K562 (cell line): ENCODE results near the gene EBF4. TPM values are rescaled to one million over a fixed set of nuclear protein-coding genes. Genes with fewer than 3 reads are reported as not detected.

Experiments
- CBX8 ChIP-seq: fragments of 200-600 bp; sonication (generic); IDR thresholded peaks from 2 replicates; pipeline ENCODE4 v1.6.1; 2012; ENCODE audit warnings: borderline replicate concordance, mixed run types, low read depth, mild to moderate bottlenecking, moderate library complexity, mixed read lengths, low read length, control low read depth, inconsistent platforms; ENCODE audit not compliant: poor library complexity, severe bottlenecking; ENCODE audit errors: extremely low read depth
- ETV6 ChIP-seq, 3 experiments: fragments of 150-350 bp in 1 of 3; sonication (generic) in 1 of 3; formaldehyde crosslinking in 1 of 3; IDR thresholded peaks; 2 replicates each; pipeline versions ENCODE4 v1.6.1 to v1.8.0; 2014 to 2022; ENCODE audit warnings: borderline replicate concordance in 2 of 3, low read depth in 2 of 3, antibody characterized with exemption in 1 of 3, low read length in 1 of 3, mild to moderate bottlenecking in 1 of 3, missing genetic modification reagents in 1 of 3
- EWSR1 ChIP-seq: fragments of 450-650 bp; IDR thresholded peaks from 2 replicates; pipeline ENCODE4 v1.6.1; 2018; ENCODE audit warnings: borderline replicate concordance, mild to moderate bottlenecking, low read depth, moderate library complexity; ENCODE audit not compliant: partially characterized antibody
- KDM1A ChIP-seq, 2 experiments: fragments of 450-650 bp; IDR thresholded peaks; 2 replicates each; pipeline ENCODE4 v1.6.1; 2016; ENCODE audit warnings: mild to moderate bottlenecking in 2 of 2
- MAZ ChIP-seq, 2 experiments: fragments of 450-650 bp in 1 of 2; sonication (generic) in 1 of 2; formaldehyde crosslinking; IDR thresholded peaks in 1 of 2; conservative IDR thresholded peaks in 1 of 2; 2 replicates each; pipeline versions ENCODE4 v1.4.0 to v1.5.0; 2020; ENCODE audit warnings: mild to moderate bottlenecking in 1 of 2, missing genetic modification reagents in 1 of 2
- MTA2 ChIP-seq: fragments of 450-650 bp; IDR thresholded peaks from 2 replicates; pipeline ENCODE4 v1.6.1; 2016; ENCODE audit warnings: low read depth
- NBN ChIP-seq: fragments of 450-650 bp; IDR thresholded peaks from 2 replicates; pipeline ENCODE4 v1.6.1; 2016; ENCODE audit warnings: low read depth, mild to moderate bottlenecking
- RBM39 ChIP-seq: fragments of 200-400 bp; formaldehyde crosslinking; optimal IDR thresholded peaks from 2 replicates; pipeline ENCODE3; 2018; ENCODE audit warnings: low read depth, low read length
- SAP30 ChIP-seq: fragments of 200-600 bp; sonication (generic); IDR thresholded peaks from 2 replicates; pipeline ENCODE4 v1.6.1; 2012; ENCODE audit warnings: borderline replicate concordance, low read depth, mild to moderate bottlenecking, moderate library complexity, low read length, control low read depth, inconsistent platforms; ENCODE audit not compliant: insufficient read depth, poor library complexity, severe bottlenecking
- TEAD1 ChIP-seq, 2 experiments: fragments of 450-650 bp in 1 of 2; sonication (generic) in 1 of 2; formaldehyde crosslinking; IDR thresholded peaks; 2 replicates each; pipeline versions ENCODE4 v1.4.0 to v1.8.0; 2020 to 2022; ENCODE audit warnings: mild to moderate bottlenecking in 2 of 2, missing genetic modification reagents in 1 of 2
- ZFX ChIP-seq: sonication (generic); formaldehyde crosslinking; IDR thresholded peaks from 2 replicates; pipeline ENCODE4 v1.8.0; 2022; ENCODE audit warnings: mild to moderate bottlenecking, missing genetic modification reagents, moderate library complexity
- ZNF282 ChIP-seq: sonication (generic); formaldehyde crosslinking; IDR thresholded peaks from 2 replicates; pipeline ENCODE4 v1.8.1; 2023; ENCODE audit warnings: missing genetic modification reagents
- ZNF707 ChIP-seq: fragments of 250-450 bp; sonication (Bioruptor Pico); conservative IDR thresholded peaks from 2 replicates; pipeline ENCODE4 v1.8.0; 2022; ENCODE audit warnings: inconsistent platforms, mild to moderate bottlenecking, moderate library complexity
- polyA plus RNA-seq, 8 experiments: library from polyadenylated mRNA; depleted of rRNA in 4 of 8; stranded (reverse) in 5 of 8; unstranded in 3 of 8; fragments of >200 nt; fragmentation: Nextera tagmentation in 2 of 8; fragmentation: Illumina TruSeq in 1 of 8; extraction: Ambion mirVana in 2 of 8; extraction: Trizol in 1 of 8; gene quantifications; 2 replicates each; pipeline versions ENCODE4 v1.2.1 to v1.2.3, GENCODE V29; 2011 to 2014; ENCODE audit warnings: inconsistent platforms in 1 of 8, missing spikeins in 1 of 8
- total RNA-seq, 7 experiments: library from RNA; depleted of rRNA in 6 of 7; stranded (reverse); fragments of >200 nt in 6 of 7; fragmentation: Illumina TruSeq in 2 of 7; extraction: Trizol in 2 of 7; gene quantifications; 2 replicates each; pipeline versions ENCODE4 v1.2.1 to v1.2.3, GENCODE V29; 2011 to 2021; ENCODE audit warnings: low replicate concordance in 1 of 7
- TF ChIP-seq, protein P1 (sequence below), 2 experiments: fragments of 450-650 bp; IDR thresholded peaks; 2 replicates each; pipeline ENCODE4 v1.6.1; 2016; ENCODE audit warnings: mild to moderate bottlenecking in 2 of 2, borderline replicate concordance in 1 of 2, low read depth in 1 of 2, moderate library complexity in 1 of 2
- TF ChIP-seq, protein P2 (sequence below): fragments of 250-450 bp; sonication (Bioruptor Pico); IDR thresholded peaks from 2 replicates; pipeline ENCODE4 v1.8.0; 2022; ENCODE audit warnings: inconsistent platforms

EBF4 gene
- total and polyA plus RNA-seq, 9 of the 15 experiments (the other 6 are each of a cell fraction or from before 2014, with no cell fraction given): 0.09 TPM; not detected in 8

DNA sequence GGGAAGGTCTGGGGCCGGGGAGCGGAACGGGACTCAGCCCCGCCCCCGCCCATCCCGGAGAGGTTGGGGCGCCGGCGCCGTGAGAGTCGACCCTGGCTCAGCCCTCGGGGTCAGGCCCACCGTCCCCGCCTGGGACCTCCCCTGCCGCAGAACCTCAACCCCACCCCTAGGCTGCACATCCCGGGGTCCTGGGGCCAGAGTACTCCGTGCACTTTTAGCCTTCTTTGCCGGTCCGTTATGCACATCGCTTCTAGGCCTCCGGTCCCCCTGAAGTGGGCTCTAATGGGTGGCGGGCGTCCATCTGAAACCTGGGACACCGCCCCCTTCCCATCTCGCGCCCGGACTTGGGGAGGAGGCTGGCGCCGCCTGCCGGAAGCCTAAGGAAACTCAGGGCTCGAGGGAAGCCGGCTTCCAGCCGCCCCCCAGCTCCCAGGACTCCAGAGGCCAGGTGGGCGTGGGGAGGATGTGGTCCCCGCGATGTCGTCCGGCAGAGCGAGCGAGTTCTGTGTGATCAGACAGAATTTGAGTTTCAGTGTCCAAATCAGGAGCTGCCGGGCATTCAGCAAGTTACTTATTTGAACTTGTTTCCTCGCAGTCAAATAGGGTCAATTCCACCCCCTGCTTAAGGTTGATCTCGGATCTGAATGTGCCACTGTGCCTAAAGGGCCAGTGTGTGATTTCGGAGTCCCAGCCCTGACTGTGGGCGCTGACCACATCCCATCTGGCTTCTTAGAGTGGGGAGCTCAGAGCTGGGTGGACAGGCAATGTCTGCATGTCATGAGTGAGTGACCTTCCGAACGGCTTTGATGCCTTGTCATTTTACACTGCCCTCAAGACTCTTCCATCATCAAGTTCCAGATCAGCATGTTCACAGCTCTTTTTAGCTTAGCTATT lies 60.2 kb downstream of the EBF4 start (continued):
- TF ChIP-seq, protein P1, sequence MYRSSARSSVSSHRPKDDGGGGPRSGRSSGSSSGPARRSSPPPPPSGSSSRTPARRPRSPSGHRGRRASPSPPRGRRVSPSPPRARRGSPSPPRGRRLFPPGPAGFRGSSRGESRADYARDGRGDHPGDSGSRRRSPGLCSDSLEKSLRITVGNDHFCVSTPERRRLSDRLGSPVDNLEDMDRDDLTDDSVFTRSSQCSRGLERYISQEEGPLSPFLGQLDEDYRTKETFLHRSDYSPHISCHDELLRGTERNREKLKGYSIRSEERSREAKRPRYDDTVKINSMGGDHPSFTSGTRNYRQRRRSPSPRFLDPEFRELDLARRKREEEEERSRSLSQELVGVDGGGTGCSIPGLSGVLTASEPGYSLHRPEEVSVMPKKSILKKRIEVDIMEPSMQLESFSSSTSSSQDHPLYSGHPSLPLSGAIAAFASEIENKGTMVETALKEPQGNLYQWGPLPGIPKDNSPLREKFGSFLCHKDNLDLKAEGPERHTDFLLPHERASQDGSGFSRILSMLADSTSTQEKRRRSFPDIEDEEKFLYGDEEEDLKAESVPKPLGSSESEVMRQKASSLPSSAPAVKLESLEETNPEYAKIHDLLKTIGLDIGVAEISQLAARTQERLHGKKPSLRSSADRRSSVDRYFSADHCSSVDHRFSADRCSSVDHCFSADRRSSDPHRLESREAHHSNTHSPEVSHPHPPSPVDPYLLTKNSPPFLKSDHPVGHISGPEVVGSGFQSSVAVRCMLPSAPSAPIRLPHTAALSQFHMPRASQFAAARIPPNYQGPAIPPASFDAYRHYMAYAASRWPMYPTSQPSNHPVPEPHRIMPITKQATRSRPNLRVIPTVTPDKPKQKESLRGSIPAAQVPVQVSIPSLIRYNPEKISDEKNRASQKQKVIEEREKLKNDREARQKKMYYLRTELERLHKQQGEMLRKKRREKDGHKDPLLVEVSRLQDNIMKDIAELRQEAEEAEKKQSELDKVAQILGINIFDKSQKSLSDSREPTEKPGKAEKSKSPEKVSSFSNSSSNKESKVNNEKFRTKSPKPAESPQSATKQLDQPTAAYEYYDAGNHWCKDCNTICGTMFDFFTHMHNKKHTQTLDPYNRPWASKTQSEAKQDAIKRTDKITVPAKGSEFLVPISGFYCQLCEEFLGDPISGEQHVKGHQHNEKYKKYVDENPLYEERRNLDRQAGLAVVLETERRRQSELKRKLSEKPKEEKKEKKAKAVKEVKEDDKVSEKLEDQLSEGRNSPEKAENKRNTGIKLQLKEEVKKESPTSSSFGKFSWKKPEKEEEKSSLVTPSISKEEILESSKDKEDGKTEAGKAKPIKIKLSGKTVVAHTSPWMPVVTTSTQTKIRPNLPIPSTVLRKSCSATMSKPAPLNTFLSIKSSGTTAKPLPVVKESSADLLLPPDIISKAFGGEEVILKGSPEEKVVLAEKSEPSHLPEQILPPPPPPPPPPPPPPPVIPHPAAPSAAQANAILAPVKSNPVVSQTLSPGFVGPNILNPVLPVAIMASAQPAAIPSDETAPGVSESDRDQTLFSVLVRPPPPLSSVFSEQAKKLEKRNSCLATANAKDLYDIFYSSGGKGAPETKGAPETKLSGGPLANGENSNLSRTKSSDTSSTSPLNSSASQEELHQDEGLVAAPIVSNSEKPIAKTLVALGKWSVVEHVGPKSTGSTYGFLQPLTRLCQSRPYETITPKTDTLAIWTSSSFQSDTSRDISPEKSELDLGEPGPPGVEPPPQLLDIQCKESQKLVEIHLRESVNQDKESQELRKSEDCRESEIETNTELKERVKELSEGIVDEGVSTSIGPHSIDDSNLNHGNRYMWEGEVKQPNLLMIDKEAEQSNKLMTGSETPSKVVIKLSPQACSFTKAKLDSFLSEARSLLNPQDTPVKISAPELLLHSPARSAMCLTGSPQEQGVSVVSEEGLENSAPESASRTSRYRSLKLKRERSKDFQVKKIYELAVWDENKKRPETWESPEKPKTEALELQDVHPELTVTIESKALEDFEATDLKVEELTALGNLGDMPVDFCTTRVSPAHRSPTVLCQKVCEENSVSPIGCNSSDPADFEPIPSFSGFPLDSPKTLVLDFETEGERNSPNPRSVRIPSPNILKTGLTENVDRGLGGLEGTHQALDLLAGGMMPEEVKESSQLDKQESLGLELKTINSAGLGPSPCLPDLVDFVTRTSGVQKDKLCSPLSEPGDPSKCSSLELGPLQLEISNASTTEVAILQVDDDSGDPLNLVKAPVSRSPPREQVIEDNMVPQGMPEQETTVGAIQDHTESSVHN (IDR thresholded peaks at IDR 0.05; ENCODE audit: borderline replicate concordance in 1 of 2, low read depth in 1 of 2): no peak
- TF ChIP-seq ZFX (CRISPR knock-in tag) (no peak), EWSR1 (no peak), ZNF282 (CRISPR knock-in tag) (no peak), TEAD1 (CRISPR knock-in tag; IDR thresholded peaks at IDR 0.05) (no peak), RBM39 (no peak), ZNF707 (CRISPR knock-in tag) (no peak), NBN (no peak), KDM1A (IDR thresholded peaks at IDR 0.05) (no peak), SAP30 (no peak), CBX8 (no peak), MAZ (CRISPR knock-in tag; conservative IDR thresholded peaks at IDR 0.05 in 1 of 2, IDR thresholded peaks at IDR 0.05 in 1 of 2) (0 out of 4 replicates have a peak, but pooled peaks of 1 of the 2 experiments have one; percentile 26), MTA2 (no peak), ETV6 (IDR thresholded peaks at IDR 0.05; ENCODE audit: borderline replicate concordance in 1 of 2, low read depth in 2 of 2, low read length in 1 of 2) (no peak), ETV6 (CRISPR knock-in tag; IDR thresholded peaks at IDR 0.05; ENCODE audit: borderline replicate concordance) (no peak)
- TF ChIP-seq, protein P2, sequence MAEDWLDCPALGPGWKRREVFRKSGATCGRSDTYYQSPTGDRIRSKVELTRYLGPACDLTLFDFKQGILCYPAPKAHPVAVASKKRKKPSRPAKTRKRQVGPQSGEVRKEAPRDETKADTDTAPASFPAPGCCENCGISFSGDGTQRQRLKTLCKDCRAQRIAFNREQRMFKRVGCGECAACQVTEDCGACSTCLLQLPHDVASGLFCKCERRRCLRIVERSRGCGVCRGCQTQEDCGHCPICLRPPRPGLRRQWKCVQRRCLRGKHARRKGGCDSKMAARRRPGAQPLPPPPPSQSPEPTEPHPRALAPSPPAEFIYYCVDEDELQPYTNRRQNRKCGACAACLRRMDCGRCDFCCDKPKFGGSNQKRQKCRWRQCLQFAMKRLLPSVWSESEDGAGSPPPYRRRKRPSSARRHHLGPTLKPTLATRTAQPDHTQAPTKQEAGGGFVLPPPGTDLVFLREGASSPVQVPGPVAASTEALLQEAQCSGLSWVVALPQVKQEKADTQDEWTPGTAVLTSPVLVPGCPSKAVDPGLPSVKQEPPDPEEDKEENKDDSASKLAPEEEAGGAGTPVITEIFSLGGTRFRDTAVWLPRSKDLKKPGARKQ (CRISPR knock-in tag): no peak
